DMS53 (cell line): ENCODE data around the gene KLRF1.

Experiments used
- DNase-seq: peaks from one replicate; lab custom pipeline; 2025; lab: John Stamatoyannopoulos, UW

The KLRF1 gene

DNA sequence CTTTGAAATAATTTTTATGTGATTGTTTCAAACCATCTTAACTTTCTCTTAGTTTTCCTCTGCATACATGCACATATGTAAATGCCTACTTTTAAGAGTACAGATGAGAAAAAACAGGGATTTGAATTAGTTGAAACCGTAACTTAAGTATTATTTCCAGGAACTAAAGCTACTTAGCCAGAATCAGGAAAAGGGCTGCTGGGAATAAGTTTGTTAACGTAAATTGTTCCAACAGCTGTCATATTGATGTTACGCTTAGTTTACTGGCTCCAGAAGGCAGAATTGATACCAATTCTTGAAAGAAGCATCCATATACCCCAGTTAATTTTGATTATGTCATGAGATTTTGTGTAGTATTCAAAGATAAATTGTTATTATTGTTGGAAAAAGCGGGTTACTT lies 17.9 kb upstream of the KLRF1 start:
- DNase-seq, result no peak

DNA sequence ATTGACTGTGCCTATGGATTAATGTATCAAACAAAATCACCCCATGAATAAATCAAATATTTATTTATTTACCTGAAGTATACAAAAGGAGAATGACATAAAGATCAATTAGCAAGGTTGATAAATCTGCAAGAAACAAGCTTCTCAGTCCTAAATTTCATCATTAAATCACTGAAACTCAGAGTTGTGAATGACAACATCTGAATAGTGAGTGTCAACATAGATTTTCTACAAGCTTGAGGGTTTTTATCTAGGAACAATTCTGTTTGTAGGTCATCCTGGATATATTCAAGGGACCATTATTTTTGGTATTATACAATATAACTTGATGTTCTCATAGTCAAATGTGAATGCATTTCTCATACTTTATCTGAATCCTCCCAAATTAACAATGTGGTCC lies 17.4 kb upstream of the KLRF1 start:
- DNase-seq, result no peak

DNA sequence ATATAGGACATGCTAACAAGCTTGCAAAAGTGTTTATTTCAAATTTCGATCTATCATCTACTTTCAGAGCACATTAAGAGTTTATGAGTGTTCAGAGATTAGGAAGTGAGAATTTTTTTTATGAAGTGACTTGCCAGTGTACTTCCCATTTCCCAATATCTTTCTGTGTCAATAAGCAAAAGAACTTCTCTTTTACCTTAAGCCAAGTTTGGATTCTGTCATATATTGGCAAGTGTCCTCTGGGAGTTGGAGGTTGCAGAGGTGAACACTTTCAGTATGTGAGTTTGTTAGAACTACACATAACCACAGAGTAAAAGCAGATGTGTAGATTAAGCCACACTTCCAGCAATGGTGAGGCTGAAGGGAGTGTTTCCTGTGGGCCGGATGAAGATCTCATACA lies 16.6 kb upstream of the KLRF1 start:
- DNase-seq, result no peak

DNA sequence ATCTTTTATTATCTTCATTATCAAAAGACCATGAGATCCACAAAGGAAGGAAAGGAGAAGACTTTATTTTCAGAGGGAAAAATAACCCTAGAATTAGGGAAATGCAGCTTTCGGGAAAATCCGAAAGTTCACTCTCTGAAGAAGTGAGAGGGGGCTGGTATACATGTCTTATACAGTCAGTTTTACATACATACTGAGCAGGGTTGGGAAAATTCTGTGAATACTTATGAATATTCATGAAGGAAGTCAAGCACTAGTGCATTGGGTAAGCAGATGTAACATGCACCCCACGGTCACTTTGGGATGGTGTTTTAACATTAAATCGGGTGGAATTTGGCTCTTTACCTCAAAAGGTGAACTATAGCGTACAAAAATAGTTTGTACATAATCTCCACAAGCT lies 15.7 kb upstream of the KLRF1 start:
- DNase-seq, result no peak

DNA sequence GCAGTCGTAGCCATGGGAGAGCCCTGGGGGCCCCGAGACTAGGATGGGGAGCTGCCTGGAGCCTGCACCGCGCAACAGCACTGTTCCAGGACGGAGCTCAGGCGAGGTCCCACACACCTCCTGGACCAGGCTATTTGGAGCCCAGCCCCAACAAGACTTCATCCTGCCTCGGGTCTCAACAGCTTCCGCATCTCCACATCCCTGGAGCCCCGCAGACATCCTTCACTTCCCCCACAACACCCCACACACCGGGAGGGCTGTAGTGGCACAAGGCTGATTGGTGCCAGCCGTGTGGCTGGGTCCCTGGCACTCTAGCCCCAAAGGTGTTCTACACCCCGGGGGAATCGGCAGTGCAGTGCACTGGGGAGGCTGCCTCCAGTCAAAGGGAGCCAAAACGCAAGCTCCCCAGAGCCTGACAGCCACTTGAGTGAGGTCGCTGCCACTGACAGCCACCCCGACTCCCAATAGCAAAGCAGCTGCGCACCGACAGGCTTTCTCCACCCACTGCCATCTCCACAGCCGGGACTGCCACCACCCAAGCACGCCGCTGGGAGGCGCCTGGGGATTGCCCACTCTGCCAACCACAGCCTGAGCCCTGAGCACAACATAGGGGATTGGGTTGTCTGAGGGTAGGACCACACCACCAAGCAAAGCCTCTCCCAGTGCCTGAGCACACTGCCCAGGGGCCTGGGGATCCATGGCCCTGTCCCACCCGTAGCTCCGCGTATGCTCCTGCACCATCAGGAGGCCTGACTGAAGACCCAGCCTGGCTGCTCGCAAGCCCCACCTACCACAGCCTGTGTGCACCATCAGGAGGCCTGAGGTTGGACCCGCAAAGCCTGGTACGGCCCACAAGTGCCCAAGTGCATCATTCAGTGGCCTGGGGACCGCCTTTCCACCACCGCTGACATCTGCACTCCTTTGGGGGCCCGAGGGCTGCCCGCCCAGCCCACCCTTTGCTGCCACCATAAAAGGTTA lies 13.2 kb upstream of the KLRF1 start:
- peak; percentile 90 for DNase-seq

DNA sequence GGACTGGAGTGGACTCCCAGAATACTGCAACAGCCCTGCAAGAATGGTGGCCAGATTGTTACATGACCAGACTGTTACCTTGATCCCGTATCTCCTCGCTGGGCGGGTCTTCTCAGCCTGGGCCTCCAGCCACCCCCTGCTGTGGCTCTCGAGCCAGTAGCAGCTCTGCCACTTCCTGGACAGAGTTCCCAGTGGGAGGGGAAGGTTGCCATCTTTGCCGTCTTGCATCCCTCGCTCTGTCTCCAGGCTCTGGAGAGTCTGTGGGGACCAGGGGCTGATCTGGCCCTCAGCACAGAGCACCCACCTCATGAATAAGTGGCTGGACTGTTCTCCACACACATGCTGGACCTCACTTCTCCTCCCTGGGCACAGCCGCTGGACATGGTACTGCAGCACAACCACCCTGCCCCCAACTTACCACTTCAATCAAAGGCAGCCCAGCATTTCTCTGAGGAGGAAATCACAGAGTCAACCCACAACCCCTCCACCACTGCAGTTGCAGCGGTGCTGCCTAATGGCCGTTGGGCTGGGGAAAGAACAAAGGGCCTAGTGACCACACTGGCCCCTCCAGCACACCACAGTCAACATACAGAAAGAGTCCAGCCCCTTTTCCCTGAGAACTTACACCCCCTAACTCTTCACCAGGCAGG lies 6.9 kb upstream of the KLRF1 start:
- no peak for DNase-seq

DNA sequence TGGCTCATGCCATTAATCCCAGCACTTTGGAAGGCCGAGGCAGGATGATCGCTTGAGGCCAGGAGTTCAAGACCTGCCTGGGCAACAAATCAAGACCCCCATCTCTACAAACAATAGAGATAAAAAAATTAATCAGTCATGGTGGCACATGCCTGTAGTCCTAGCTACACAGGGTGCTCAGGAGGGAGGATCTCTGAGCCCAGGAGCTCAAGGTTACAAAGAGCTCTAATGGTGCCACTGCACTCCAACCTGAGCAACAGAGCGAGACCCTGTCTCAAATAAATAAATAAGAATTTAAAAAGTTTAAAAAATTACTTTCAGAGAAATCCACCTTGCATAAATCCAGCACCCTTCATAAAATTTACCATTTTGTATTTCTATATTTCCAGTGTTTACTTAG lies 2.2 kb downstream of the KLRF1 start:
- no peak for DNase-seq

DNA sequence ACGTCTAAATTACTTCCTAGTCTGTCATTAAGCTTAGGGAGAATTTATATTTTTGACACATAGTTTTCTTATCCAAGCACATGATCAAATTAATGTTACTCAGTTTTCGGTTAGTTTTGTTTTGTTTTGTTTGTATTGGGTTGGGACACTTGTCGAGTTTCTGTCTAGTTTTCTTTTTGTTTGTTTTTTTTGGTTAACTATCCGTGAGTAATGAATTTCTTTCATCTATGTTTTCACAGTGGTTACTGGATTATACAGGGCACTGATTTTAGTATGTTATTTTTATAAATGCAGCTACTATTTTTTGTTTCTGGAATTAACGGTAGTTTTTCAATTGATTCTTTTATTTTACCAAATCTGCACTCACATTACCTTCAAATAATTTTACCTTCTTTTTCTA lies 2.7 kb downstream of the KLRF1 start:
- DNase-seq, result peak; percentile 23

DNA sequence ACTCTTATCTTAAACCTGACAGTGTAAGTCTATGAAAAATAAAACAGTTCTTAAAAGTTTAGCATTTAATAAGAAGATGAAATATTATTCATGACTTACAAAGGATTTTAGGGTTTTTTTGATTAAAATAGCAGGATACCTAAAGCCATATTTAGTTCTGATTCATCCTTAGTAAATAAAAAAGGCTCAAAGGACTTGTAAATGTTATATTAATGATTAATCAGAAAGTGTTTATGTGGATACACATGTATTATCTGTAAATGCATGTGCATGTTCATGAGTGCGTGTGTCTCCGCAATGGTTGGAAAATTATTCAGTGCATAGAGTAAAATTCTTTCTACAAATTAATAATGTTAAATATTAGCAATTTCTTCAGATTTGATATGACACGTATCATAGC lies 4.4 kb downstream of the KLRF1 start:
- DNase-seq, result peak; percentile 86

DNA sequence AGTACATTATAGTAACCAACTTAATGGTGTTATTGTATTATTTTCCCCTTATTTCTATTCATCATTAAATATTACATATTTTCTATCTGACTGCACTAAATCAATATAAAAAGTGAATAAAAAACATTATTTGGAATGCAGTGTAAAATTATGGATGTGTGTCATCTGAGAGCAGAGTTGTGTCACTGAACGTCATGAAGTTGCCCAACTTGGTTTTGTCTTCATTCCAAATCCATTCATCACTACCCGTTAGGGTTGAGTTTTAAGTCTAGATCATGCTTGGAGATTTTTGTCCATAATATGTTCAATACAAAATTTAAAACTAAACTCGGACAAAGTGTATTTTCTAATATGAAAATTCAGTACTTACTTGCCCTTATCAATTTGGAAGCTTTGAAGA lies 16.1 kb downstream of the KLRF1 start:
- no peak for DNase-seq

DNA sequence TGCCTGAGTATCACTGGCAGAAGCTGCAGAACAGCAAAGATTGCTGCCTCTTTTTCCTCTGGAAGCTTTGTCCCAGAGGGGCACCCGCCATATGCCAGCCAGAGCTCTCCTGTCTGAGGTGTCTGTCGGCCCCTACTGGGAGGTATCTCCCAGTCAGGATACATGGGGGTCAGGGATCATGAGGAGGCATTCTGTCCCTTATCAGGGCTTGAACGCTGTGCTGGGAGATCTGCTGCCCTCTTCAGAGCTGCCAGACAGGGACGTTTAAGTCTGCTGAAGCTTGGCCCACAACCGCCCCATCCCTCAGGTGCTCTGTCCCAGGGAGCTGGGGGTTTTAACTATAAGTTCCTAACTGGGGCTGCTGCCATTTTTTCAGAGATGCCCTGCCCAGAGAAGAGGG lies 21.6 kb downstream of the KLRF1 start:
- no peak for DNase-seq

DNA sequence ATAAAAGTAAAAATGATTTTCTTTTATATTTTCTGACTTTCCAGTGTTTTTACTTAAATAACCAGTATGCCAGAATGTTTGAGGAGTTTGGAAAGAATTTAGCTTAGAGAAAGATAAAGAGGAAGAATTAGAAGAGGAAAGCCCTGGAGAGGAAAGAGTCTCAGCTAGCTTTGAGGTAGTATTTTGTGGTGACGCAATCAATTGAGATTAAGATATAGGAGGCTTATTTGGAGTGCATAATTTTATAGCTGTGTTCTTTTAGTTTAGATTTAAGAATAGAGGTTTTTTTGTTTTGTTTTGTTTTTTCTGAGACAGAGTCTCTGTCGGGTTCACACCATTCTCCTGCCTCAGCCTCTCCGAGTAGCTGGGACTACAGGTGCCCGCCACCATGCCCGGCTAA lies 23.8 kb downstream of the KLRF1 start:
- no peak for DNase-seq

DNA sequence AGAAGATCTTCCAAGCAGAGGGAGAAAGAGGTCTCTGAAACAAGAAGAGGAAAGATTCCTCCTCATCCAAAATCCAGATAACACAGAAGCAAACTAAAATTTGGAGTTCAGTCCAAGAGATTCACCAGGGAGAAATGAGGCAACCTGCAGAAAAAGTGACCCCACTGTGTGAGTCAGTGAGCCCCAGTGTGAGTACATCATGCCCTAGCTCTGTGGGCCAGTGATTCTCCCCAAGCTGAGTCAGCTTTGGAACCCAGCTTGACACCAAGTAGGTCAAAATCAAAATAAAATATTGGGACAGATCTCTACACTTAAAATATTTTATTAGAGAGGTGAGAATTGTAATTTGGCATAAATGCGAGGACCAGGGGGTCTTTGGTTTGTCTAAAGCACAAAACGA lies 24.6 kb downstream of the KLRF1 start:
- no peak for DNase-seq

DNA sequence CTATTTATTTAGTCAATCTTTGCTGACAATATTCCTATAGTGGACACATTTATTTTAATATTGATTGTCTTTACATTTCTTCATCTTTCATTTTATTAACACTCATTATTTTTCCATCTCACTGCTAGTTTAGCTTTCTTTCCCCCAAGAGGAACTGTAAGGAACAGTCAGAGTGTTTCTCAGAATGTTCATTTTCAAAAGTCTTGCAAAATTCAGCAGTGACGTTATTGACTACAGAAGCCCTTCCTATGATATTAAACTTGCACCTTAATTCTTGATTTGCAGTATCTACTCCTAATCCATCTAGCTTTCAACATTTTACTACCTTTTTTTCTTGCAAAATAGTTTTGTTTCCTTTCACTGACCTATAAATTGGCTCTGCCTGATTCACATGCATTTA lies 28.9 kb downstream of the KLRF1 start:
- DNase-seq, result no peak

DNA sequence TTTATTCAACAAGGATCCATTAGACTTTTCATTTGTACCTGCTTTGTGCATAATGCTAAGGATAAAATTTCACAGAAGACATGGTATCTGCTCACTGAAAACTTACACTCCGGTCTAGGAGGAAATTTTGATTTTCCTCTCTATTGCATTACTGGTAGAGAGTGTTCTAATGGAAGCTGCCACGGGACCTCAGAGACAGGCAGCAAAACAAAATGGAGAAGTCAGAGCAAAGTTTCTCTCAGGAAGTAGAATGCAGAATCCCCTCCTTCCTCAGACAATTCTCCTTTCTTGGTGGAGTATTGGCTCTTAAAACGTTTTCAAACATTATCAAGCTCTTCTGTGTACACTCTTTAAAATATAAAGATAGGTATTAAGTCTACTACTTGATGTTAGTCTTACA lies 29.6 kb downstream of the KLRF1 start:
- no peak for DNase-seq

DNA sequence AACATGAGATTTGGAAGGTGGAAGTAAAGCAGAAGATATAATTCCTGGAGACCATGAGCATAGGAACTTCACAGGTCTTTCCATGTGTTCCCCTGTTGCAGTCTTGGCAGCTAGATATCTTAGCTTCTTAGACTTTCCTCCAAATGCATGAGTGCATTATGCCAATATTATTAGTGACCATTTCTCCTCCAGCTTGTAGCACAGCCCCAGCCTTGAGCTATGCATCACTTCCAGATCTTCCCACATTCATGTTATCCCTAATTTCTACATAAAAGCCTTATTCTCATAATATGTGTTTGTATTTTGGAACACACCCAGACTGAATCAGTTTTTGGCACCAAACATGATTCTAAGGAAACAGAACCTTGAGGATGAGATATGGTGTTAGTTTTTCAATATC lies 30.9 kb downstream of the KLRF1 start:
- no peak for DNase-seq

DNA sequence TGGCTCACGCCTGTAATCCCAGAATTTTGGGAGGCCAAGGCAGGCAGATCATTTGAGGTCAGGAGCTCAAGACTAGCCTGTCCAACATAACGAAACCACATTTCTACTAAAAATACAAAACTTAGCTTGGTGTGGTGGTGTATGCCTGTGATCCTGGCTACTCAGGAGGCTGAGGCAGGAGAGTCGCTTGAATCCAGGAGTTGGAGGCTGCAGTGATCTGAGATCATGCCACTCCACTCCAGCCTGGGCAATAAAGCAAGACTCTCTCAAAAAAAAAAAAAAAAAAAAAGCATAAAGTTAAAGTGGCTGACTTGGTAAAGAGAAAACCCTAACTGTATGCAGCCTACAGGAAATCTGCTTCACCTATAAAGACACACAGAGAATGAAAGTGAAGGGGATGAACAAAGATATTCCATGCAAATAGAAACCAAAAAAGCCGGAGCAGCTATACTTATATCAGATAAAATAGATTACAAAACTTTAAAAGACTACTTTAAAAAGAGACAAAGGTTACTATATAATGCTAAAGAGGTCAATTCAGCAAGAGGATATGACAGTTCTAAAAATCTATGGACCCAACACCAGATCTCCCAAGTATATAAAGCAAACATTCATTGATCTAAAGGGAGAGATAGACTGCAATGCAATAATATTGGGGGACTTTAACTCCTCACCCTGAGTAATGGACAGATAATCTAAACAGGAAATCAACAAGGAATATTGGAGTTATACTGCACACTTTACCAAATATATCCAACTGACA lies 37.8 kb downstream of the KLRF1 start:
- DNase-seq, result peak; percentile 63

DNA sequence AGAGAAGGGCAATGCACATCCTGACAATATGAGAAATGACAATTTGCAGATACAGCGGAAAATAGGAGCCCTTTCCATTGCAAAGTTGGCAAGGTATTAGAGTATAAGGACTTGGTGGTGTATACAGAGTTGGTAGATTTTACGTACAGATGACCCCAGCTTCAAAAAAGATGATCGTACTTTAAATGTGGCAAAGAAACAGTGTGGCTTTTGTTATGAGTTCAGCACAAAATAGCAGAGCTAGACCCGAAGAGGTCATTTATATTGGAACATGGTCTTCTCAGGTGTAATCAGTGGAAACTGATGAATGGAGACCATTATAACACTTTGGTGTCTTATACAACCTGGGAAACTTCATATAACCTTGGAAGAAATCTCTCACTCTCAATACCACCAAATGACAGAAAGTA lies 39.6 kb downstream of the KLRF1 start:
- peak; percentile 78 for DNase-seq

DNA sequence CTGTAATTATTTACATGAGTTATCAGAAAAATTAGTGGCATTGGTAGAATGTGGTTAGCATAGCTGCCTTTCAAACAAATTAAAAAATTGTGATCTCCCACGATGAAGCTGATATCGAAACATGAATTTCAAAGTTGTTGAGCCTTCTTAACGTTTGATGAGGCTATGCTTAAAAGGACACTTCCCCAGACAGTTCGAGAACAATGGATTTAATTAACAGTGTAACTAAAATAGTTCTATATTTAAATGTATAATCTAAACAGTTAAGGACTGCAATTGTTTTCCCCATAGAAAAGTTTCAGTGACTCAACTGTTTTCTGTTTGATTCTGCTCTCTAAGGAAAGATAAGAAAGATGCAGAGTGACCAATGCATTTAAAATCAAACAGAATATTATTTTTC lies 40.2 kb downstream of the KLRF1 start:
- DNase-seq, result peak; percentile 76

DNA sequence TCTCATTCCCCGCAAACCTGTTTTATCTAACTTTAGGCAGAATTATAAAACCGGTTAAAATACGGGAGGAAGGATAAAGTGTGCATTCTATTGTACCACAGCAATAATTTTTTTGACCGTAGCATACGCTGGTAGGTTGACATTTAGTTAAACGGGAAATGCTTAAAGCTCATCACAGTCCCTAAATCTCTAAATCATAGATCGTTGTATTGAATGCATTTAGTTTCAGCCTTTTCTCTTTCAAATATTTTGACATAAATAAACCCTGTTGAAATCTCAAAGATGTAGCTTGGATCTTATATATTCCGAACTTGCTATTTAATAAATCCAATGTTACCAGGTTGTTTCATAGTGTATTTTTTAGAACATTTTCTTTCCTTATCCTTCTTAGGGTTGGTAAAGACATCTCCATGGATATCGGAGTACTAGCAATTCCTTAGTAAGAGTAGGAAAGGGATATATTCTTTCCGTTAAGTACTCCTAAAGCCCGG lies 41.1 kb downstream of the KLRF1 start:
- DNase-seq, result peak; percentile 69

DNA sequence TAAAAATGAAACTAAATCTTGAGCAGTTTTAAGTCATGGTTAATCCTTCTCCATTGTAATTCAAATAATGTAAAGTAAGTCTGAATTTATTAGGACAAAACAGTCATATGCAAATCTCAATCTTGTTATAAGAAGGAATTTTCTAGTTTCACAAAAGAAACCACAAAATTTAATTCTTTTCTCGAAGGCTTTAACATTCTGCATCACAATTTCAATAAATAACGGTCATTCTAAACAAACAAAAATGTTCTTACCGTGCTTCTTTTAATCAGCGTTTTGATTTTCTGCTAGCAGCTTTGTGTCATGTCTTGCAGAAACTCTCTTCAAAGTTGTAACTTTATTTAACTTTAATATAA lies 41.6 kb downstream of the KLRF1 start:
- no peak for DNase-seq

DNA sequence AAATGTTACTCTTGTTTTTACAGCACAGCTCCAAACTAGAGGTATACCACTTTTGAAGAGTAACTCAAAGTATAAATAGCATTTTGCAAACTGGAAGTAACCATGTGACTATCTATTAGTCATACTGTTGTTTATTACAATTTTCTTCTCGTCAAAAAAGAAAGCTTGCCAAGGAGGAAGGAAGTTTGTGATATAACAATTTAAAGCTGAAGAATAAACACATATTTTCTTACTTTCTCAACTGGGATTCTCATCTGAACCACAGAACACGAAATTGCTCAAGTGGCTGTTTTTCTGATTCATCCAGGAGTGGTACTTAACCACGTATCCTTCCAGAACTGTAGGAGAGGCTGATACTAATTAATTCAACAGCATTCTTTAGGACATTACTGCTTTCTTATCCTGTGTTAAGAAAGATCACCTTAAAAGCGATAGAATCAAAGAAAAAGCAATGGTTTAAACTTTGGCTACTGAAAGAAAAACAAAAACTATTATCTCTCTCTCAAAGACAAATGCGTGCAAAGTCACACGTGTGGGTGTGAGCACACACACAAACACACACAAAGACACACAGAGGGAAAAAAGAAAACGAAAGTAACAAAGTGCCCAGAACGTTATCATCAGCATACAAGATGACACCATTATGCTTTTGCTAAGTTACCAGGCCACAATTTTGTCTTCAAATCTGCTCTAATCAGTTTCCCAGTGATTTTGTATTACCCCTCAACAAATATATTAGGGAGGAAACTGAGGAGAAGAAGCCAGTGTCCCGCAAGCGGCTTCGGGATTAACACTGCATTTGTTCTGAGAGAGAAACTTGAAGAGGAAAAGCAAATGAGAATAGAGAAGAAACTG lies 42.3 kb downstream of the KLRF1 start, which contains the start of gene CLEC2B:
Gene CLEC2B (minus strand): TSS at position 48 of the 855 bp plus-strand sequence.
- peak; percentile 89 for DNase-seq
